Subcutaneous adipose tissue (tissue), 4 donors: ENCODE data around the gene VAV1. TPM values are rescaled to one million over a fixed set of nuclear protein-coding genes. Genes with fewer than 3 reads are reported as not detected.

Experiments
- total RNA-seq, 4 donors: library from RNA; depleted of rRNA; stranded (reverse); fragments of >200 nt; gene quantifications; one replicate each; pipeline ENCODE4 v1.1.0, GENCODE V29; 2016
- TF ChIP-seq, protein P1 (sequence below): fragments of 450-650 bp; IDR thresholded peaks from one replicate; pipeline ENCODE4 v1.5.1; 2016; ENCODE audit warnings: low read depth, mild to moderate bottlenecking, control low read depth, antibody characterized with exemption, moderate library complexity

VAV1 gene
- total RNA-seq, 4 donors from 2014 or later, result 6.4 to 16.8 (median 11.2) TPM

DNA sequence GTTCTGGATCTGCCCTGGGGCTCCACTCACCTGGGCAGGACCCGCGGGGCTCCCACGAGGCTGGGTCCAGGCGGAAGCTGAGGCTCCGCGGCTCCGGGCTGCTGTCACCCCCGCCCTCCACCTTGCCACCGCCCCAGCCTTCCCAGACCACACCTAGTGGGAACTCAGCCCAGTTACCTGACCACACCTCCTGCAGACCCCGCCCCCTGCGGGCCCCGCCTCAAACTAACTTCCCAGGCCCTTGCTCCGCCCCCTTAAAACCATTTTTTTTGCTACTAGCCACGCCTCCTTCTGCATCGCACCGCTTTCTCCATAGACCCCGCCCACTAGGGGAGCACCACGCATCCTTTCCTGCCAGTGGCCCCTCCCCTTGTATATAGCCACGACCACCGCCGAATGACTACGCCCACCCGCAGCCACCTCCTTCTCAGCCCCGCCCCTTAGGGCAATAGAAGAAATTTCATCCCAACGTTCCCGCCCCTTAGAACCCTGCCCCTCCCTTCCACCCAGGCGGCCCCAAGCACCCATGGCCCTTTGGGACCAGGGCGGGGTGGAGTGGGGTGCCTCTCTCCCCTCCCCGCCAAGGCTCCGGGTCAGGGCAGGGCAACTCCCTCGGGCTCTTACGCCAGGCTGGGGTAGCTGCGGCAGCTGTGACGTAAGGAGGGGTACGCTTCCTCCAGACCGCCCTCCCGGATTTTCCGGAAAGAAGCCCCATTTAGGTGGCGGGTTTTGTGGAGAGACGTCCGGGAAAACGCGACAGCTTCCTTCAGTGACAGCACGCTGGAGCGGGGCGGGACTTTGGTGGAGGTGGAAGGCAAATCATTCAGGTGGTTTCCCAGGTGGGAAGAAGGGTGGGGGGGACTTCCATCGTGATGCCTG lies 4.9 kb upstream of the VAV1 start, which contains the start of gene SH2D3A:
SH2D3A (minus strand) TSS at position 79 of the 879 bp plus-strand sequence. CDS start 3,687 bp downstream, outside the sequence.
- TF ChIP-seq, protein P1, sequence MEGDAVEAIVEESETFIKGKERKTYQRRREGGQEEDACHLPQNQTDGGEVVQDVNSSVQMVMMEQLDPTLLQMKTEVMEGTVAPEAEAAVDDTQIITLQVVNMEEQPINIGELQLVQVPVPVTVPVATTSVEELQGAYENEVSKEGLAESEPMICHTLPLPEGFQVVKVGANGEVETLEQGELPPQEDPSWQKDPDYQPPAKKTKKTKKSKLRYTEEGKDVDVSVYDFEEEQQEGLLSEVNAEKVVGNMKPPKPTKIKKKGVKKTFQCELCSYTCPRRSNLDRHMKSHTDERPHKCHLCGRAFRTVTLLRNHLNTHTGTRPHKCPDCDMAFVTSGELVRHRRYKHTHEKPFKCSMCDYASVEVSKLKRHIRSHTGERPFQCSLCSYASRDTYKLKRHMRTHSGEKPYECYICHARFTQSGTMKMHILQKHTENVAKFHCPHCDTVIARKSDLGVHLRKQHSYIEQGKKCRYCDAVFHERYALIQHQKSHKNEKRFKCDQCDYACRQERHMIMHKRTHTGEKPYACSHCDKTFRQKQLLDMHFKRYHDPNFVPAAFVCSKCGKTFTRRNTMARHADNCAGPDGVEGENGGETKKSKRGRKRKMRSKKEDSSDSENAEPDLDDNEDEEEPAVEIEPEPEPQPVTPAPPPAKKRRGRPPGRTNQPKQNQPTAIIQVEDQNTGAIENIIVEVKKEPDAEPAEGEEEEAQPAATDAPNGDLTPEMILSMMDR, result no peak

DNA sequence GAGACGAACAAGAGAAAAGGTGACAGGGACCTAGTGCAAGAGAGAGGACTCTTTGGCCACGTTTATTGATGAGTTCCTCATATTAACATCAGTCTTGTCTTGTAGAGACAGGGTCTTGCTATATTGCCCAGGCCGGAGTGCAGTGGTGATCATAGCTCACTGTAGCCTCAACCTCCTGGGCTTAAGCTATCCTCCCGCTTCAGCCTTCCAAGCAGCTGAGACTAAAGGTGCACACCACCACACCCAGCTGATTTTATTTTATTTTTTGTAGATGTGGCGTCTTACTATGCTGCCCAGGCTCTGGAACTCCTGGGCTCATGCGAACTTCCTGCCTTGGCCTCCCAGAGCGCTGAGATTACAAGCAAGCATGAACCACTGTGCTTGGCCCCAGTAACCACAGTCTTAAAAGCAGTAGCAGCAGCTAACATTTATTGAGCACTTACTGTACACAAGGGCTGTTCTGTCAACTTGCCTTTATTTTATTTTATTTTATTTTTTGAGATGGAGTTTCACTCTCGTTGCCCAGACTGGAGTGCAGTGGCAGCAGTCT lies 4.2 kb upstream of the VAV1 start:
- TF ChIP-seq, protein P1, result no peak

DNA sequence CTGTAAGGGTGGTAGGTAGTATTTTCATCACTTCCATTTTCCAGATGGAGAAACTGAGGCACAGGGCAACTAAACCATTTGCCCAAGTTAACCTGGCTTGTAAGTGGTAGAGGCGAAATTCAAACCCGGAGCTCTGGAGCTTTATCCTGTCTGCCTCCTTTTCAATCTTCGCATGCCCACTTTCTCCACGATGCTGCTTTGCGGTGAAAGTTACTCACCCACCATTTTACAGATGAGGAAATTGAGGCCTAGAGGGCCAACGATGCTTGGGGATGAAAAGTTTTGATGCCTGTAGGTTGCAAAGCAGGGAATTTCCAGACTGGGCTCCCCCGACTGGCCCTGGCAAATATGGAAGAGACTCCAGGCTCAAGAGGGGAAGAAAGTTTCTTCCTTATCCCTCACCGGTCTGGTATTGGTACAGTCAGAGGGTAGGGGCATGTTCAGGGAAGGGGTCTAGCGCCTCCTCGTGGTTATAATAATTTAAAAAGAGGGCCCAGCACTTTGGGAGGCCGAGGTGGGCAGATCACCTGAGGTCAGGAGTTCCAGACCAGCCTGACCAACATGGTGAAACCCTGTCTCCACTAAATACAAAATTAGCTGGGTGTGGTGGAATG lies 3.4 kb upstream of the VAV1 start:
- TF ChIP-seq, protein P1, result no peak

DNA sequence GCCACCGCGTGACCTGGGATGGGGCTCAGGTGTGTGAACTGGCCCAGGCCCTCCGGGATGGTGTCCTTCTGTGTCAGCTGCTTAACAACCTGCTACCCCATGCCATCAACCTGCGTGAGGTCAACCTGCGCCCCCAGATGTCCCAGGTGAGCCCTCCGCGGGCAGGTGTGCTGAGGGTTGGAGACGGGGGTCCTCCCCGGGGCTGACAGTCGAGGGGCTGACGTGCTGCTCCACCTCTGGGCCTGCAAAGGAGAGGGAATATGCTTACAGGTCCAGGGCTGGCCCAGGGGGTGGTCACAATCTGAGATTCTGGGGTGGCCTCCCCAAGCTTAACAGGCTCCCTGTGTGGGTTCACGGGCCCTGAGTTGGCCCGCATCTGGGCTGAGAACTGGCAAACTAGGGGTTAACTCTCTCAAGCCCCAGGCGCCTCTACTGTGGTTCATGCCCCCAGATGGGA lies 386 bp downstream of the VAV1 start:
- TF ChIP-seq, protein P1, result no peak

DNA sequence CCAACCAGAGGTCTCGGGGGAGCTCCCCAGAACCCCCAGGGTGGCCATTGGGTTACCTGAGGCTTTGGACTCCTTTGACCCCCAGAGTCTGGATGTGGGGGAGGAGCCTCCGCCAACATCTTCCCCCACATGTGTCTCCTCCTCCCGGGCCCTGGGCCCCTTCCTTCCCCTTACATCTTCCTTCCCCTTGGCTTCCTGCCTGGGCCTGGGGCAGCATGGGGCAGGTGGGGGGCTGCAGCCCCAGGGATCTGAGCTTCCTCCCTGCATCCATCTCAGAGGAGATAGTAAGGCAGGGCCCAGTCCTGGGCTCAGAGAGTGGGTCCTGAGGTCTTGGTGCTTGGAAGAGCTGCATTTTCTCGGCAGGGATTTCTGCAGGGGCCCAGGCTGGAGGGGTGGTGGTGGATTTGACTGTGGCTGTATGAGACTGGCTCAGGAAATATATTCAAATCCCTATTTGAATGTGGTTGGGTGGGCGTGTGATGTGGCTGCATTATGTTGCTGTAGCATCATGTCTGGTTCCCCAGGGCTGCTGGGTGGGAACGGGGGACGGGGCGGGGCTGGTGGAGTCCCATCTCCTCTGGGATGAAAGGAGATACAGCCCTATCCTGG lies 919 bp downstream of the VAV1 start:
- TF ChIP-seq, protein P1, result no peak

DNA sequence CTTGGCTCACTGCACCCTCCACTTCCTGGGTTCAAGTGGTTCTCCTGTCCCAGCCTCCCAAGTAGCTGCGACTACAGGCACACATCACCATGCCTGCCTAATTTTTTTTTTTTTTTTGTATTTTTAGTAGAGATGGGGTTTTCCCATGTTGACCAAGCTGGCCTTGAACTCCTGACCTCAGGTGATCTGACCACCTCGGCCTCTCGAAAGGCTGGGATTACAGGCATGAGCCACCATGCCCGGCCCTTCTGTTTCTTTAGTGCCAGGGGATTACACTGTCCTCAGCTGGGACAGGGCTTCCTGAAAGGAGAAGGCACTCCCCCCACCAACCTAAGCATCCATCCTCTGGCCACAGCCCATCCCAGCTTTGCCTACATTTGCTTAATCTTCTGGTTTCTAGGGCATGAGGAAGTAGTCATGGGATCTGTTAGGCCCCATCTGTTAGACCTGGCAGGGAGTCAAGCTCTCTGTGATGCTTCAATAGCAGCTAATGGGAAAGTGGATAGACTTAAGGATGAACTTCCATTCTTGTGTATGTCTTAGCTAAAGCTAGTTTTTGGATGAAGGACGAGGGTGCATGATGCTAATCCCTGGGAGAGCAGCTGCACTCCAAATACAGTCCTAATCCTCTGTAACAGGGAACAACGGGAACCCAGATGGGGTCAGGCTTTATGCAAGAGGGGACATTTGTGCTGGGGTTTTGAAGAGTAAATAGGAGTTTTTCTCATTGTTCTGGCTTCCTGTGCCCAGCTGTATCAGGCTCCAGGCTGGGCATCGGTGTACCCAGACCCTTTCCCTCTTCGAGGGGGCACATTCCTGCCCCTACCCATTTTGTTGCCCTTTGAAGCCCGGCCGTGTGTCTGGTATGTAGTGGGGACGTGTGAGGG lies 2.6 kb downstream of the VAV1 start:
- TF ChIP-seq, protein P1, result no peak
